Endodermal cell (in vitro differentiated cells): ENCODE results near the gene ZNF576. TPM values are rescaled to one million over a fixed set of nuclear protein-coding genes. Genes with fewer than 3 reads are reported as not detected.

Experiments
- DNase-seq: peaks from one replicate; pipeline ENCODE4 v3.0.0-alpha.2; 2017
- H3K27ac ChIP-seq: 2 replicates; pipeline ENCODE4 v1.5.1; 2013; ENCODE audit warnings: mild to moderate bottlenecking, low read depth, low read length, moderate library complexity
- H3K27me3 ChIP-seq: 2 replicates; pipeline ENCODE4 v1.6.1; 2013; ENCODE audit warnings: mild to moderate bottlenecking, low read length, moderate library complexity; ENCODE audit not compliant: insufficient read depth, control insufficient read depth, poor library complexity, severe bottlenecking
- H3K36me3 ChIP-seq: 2 replicates; pipeline ENCODE4 v1.7.0; 2013; ENCODE audit warnings: mild to moderate bottlenecking, low read length, moderate library complexity; ENCODE audit not compliant: control insufficient read depth, insufficient read depth
- H3K4me1 ChIP-seq: one replicate; pipeline ENCODE4 v1.7.0; 2013; ENCODE audit warnings: low read length; ENCODE audit not compliant: control insufficient read depth, insufficient read depth
- H3K4me3 ChIP-seq: 2 replicates; pipeline ENCODE4 v1.5.1; 2013; ENCODE audit warnings: mild to moderate bottlenecking, low read length, moderate library complexity
- H3K9ac ChIP-seq: 2 replicates; pipeline ENCODE4 v1.6.1; 2013; ENCODE audit warnings: mild to moderate bottlenecking, low read length, moderate library complexity; ENCODE audit not compliant: poor library complexity, severe bottlenecking; ENCODE audit errors: extremely low read depth
- H3K9me3 ChIP-seq: 2 replicates; pipeline ENCODE4 v1.6.1; 2013; ENCODE audit warnings: mild to moderate bottlenecking, low read length, moderate library complexity; ENCODE audit not compliant: control insufficient read depth
- H3K27ac Mint-ChIP-seq: 2 replicates; pipeline ENCODE4 v1.8.0; 2020; ENCODE audit warnings: mixed read lengths
- H3K27me3 Mint-ChIP-seq: 2 replicates; pipeline ENCODE4 v1.8.0; 2021; ENCODE audit warnings: mild to moderate bottlenecking, mixed read lengths; ENCODE audit not compliant: insufficient read depth
- H3K36me3 Mint-ChIP-seq: 2 replicates; pipeline ENCODE4 v1.8.0; 2020; ENCODE audit warnings: low read depth, mixed read lengths
- H3K4me1 Mint-ChIP-seq: 2 replicates; pipeline ENCODE4 v1.8.0; 2020; ENCODE audit warnings: mixed read lengths
- H3K4me3 Mint-ChIP-seq: 2 replicates; pipeline ENCODE4 v1.8.0; 2020; ENCODE audit warnings: mild to moderate bottlenecking, moderate library complexity, mixed read lengths
- H3K9me3 Mint-ChIP-seq: 2 replicates; pipeline ENCODE4 v1.8.0; 2020; ENCODE audit warnings: mild to moderate bottlenecking, mixed read lengths
- CTCF ChIP-seq: fragments of 200-600 bp; sonication (generic); conservative IDR thresholded peaks from 2 replicates; pipeline ENCODE4 v1.5.0; 2021; ENCODE audit warnings: antibody characterized with exemption, mild to moderate bottlenecking
- WGBS, 2 experiments: methylation state at CpG; one replicate each; pipeline versions ENCODE4 v1.1.5 to v1.1.7; 2013; ENCODE audit warnings: missing lambda C conversion rate in 2 of 2, mixed read lengths in 1 of 2; ENCODE audit not compliant: insufficient coverage in 1 of 2, insufficient read length in 1 of 2; 5-methylcytosine and 5-hydroxymethylcytosine counted together
- total RNA-seq, 2 donors: library from RNA; stranded (reverse); fragmentation: NEBNext Ultra II Directional in 1 of 2; extraction: Animal tissue kit (Norgen Biotek cat#: 25700) in 1 of 2; gene quantifications; 2 replicates in 1 of 2; 3 replicates in 1 of 2; pipeline ENCODE4 v1.2.1, GENCODE V29; 2021

The ZNF576 gene
- total RNA-seq, 2 donors from 2014 or later: 11.9 to 12.1 TPM

- H3K9ac ChIP-seq: no peak overlapping the region
- no peak for TF ChIP-seq CTCF
- Mint-ChIP-seq H3K4me1 (peaks cover 14% of the 10 kb centered on the region), H3K27ac (no peak overlapping the region), H3K27me3 (peaks cover 82% of the 10 kb centered on the region), H3K4me3 (no peak overlapping the region), H3K9me3 (peaks cover under 1% of the 10 kb centered on the region), H3K36me3 (no peaks in the 10 kb centered on the region)
- H3K4me3 ChIP-seq: no peak overlapping the region
- 79% methylated on average over 14 of the region's 14 CpGs; no CpG with 5 or more reads in 1 of the 2 experiments for WGBS, 2 experiments
- no peaks in the 10 kb centered on the region for H3K9me3 ChIP-seq
- H3K27ac ChIP-seq: peak overlapping the region; percentile 89
- no peaks in the 10 kb centered on the region for H3K4me1 ChIP-seq
- H3K27me3 ChIP-seq: peaks cover 39% of the 10 kb centered on the region
- DNase-seq: peak; percentile 79
- no peaks in the 10 kb centered on the region for H3K36me3 ChIP-seq
These were observed 39.8 kb downstream of the ZNF576 start for GRCh38 chr19:43636121-43636683.

GRCh38 chr19:43638214-43638994 is 42.0 kb downstream of the ZNF576 start:
- 84% methylated on average over 6 to 10 of the region's 13 CpGs for WGBS, 2 experiments
- no peak for TF ChIP-seq CTCF
- H3K9me3 ChIP-seq: no peaks in the 10 kb centered on the region
- H3K4me1 ChIP-seq: no peaks in the 10 kb centered on the region
- no peaks in the 10 kb centered on the region for H3K36me3 Mint-ChIP-seq
- H3K9ac ChIP-seq: no peak overlapping the region
- H3K36me3 ChIP-seq: no peaks in the 10 kb centered on the region
- peak overlapping the region; percentile 70 for H3K4me3 Mint-ChIP-seq
- H3K27ac Mint-ChIP-seq: no peak overlapping the region
- peaks cover 84% of the 10 kb centered on the region for H3K27me3 Mint-ChIP-seq
- peak overlapping the region; percentile 86 for H3K4me3 ChIP-seq
- no peak overlapping the region for H3K27ac ChIP-seq
- no peak for DNase-seq
- H3K27me3 ChIP-seq: peaks cover 43% of the 10 kb centered on the region
- H3K9me3 Mint-ChIP-seq: peaks cover 2% of the 10 kb centered on the region
- H3K4me1 Mint-ChIP-seq: peaks cover 14% of the 10 kb centered on the region

GRCh38 chr19:43638995-43639518 is 42.7 kb downstream of the ZNF576 start:
- Histone ChIP-seq H3K36me3 (no peaks in the 10 kb centered on the region), H3K4me3 (peak overlapping the region; percentile 86), H3K4me1 (no peaks in the 10 kb centered on the region), H3K27ac (no peak overlapping the region), H3K9me3 (no peaks in the 10 kb centered on the region), H3K9ac (peak overlapping the region; percentile 27), H3K27me3 (peaks cover 43% of the 10 kb centered on the region)
- Mint-ChIP-seq H3K36me3 (no peaks in the 10 kb centered on the region), H3K4me3 (peak overlapping the region; percentile 70), H3K4me1 (peaks cover 14% of the 10 kb centered on the region), H3K27ac (no peak overlapping the region), H3K9me3 (peaks cover 2% of the 10 kb centered on the region), H3K27me3 (peaks cover 83% of the 10 kb centered on the region)
- DNase-seq: no peak
- no peak for TF ChIP-seq CTCF
- 7 to 9% methylated on average over 12 to 17 of the region's 18 CpGs for WGBS, 2 experiments
